Neural cell (in vitro differentiated cells): ENCODE results near the gene STK17B.

ENCODE experiments used
- EP300 ChIP-seq: fragments of 450-650 bp; conservative IDR thresholded peaks from 2 replicates; pipeline ENCODE4 v1.6.1; 2014; ENCODE audit warnings: antibody characterized with exemption, mild to moderate bottlenecking, moderate library complexity; ENCODE audit not compliant: poor library complexity, severe bottlenecking
- EZH2 ChIP-seq: fragments of 200-600, 300-800 bp; shearing (Covaris generic), sonication (generic); IDR thresholded peaks from 2 replicates; pipeline ENCODE4 v1.6.1; 2014; ENCODE audit warnings: antibody characterized with exemption, low read length, borderline replicate concordance, mild to moderate bottlenecking; ENCODE audit not compliant: insufficient read depth, poor library complexity, severe bottlenecking
- POLR2AphosphoS5 ChIP-seq: IDR thresholded peaks from 2 replicates; pipeline ENCODE4 v1.6.1; 2012
- RAD21 ChIP-seq: fragments of 450-650 bp; conservative IDR thresholded peaks from 2 replicates; pipeline ENCODE4 v1.6.1; 2014; ENCODE audit warnings: antibody characterized with exemption, mild to moderate bottlenecking, moderate library complexity
- REST ChIP-seq: IDR thresholded peaks from 2 replicates; pipeline ENCODE4 v1.6.1; 2012; ENCODE audit warnings: borderline replicate concordance
- TF ChIP-seq, protein P1 (sequence below): fragments of 450-650 bp; IDR thresholded peaks from 2 replicates; pipeline ENCODE4 v1.5.1; 2014; ENCODE audit warnings: antibody characterized with exemption, mild to moderate bottlenecking, moderate library complexity; ENCODE audit not compliant: poor library complexity, severe bottlenecking

GRCh38 chr2:196149948-196150347 lies 21.4 kb downstream of the STK17B start:
- TF ChIP-seq, protein P1, sequence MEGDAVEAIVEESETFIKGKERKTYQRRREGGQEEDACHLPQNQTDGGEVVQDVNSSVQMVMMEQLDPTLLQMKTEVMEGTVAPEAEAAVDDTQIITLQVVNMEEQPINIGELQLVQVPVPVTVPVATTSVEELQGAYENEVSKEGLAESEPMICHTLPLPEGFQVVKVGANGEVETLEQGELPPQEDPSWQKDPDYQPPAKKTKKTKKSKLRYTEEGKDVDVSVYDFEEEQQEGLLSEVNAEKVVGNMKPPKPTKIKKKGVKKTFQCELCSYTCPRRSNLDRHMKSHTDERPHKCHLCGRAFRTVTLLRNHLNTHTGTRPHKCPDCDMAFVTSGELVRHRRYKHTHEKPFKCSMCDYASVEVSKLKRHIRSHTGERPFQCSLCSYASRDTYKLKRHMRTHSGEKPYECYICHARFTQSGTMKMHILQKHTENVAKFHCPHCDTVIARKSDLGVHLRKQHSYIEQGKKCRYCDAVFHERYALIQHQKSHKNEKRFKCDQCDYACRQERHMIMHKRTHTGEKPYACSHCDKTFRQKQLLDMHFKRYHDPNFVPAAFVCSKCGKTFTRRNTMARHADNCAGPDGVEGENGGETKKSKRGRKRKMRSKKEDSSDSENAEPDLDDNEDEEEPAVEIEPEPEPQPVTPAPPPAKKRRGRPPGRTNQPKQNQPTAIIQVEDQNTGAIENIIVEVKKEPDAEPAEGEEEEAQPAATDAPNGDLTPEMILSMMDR: no peak
- no peak for TF ChIP-seq EZH2
- TF ChIP-seq POLR2AphosphoS5: no peak
- TF ChIP-seq EP300: no peak
- TF ChIP-seq RAD21: no peak
- TF ChIP-seq REST: no peak
